ENCODE measurements around the gene TLL1. TPM values are rescaled to one million over a fixed set of nuclear protein-coding genes. Genes with fewer than 3 reads are reported as not detected.

The TLL1 gene
- total RNA-seq, result 3.9 TPM
- polyA plus RNA-seq (ENCODE audit: insufficient read depth in 1 of 8, insufficient read length in 8 of 8, low replicate concordance in 1 of 8), result 1 to 10 TPM; 1.1 to 3.1 (median 2.6) TPM
- long read RNA-seq, donor 1, result 0 reads
- long read RNA-seq, donor 2, result 0 reads
- long read RNA-seq, donor 3, result 0 reads
- long read RNA-seq, donor 4, result 0 reads
- long read RNA-seq, donor 5, result 0 reads
- long read RNA-seq, donor 6, result 0 reads
- long read RNA-seq, donor 7, result 0 reads
- long read RNA-seq, donor 8, result 0 reads
- long read RNA-seq, donor 9, result 0 reads
- long read RNA-seq, donor 10, result 0 reads
- long read RNA-seq, donor 11, result 0 reads

GRCh38 chr4:165872461-165873297, at the start of gene TLL1:
TSS of gene TLL1 (plus strand) at chr4:165873237. CDS start at chr4:165873905, 668 bp downstream.
- H3K27me3 ChIP-seq (ENCODE audit: control insufficient read depth, insufficient read depth, low read length), result peaks cover 37% of the 10 kb centered on the region

GRCh38 chr4:165826166-165826565, 46.9 kb upstream of the TLL1 start:
- Histone ChIP-seq H3K4me1 (ENCODE audit: control insufficient read depth, insufficient read depth, low read length) (no peaks in the 10 kb centered on the region), H3K27me3 (ENCODE audit: control insufficient read depth, insufficient read depth, low read length) (no peaks in the 10 kb centered on the region), H3K27ac (ENCODE audit: low read length) (no peak overlapping the region), H3K9me3 (replicated peaks; ENCODE audit: control insufficient read depth, low read depth, low read length) (no peaks in the 10 kb centered on the region), H3K36me3 (ENCODE audit: control insufficient read depth, insufficient read depth, low read length) (no peaks in the 10 kb centered on the region), H3K4me3 (ENCODE audit: low read length) (no peak overlapping the region)
- no peak for DNase-seq
- no CpG with 5 or more reads among the region's 1 CpG for WGBS (ENCODE audit: insufficient coverage)

More at GRCh38 chr4:165872461-165873297, at the start of gene TLL1:
- Histone ChIP-seq H3K4me1 (ENCODE audit: control insufficient read depth, insufficient read depth, low read length) (peaks cover 23% of the 10 kb centered on the region), H3K9me3 (replicated peaks; ENCODE audit: control insufficient read depth, low read depth, low read length) (no peaks in the 10 kb centered on the region), H3K36me3 (ENCODE audit: control insufficient read depth, insufficient read depth, low read length) (no peaks in the 10 kb centered on the region), H3K4me3 (ENCODE audit: low read length) (peak within 1 kb of the TSS; percentile 62), H3K27ac (ENCODE audit: low read length) (peak within 1 kb of the TSS; percentile 52)
- 2% methylated on average over 9 of the region's 24 CpGs for WGBS (ENCODE audit: insufficient coverage)
- DNase-seq, result peak; percentile 75

- Histone ChIP-seq H3K36me3 (ENCODE audit: control insufficient read depth, insufficient read depth, low read length) (no peaks in the 10 kb centered on the region), H3K27me3 (ENCODE audit: control insufficient read depth, insufficient read depth, low read length) (no peaks in the 10 kb centered on the region), H3K9me3 (replicated peaks; ENCODE audit: control insufficient read depth, low read depth, low read length) (no peaks in the 10 kb centered on the region), H3K27ac (ENCODE audit: low read length) (no peak overlapping the region), H3K4me1 (ENCODE audit: control insufficient read depth, insufficient read depth, low read length) (no peaks in the 10 kb centered on the region), H3K4me3 (ENCODE audit: low read length) (no peak overlapping the region)
- WGBS (ENCODE audit: insufficient coverage), result 44% methylated on average over 1 of the region's 1 CpG
- DNase-seq, result no peak
These were observed 46.0 kb upstream of the TLL1 start for GRCh38 chr4:165827018-165827417.

GRCh38 chr4:165828928-165829327, 44.1 kb upstream of the TLL1 start:
- H3K9me3 ChIP-seq (replicated peaks; ENCODE audit: control insufficient read depth, low read depth, low read length), result no peaks in the 10 kb centered on the region
- no peak for DNase-seq
- H3K36me3 ChIP-seq (ENCODE audit: control insufficient read depth, insufficient read depth, low read length), result no peaks in the 10 kb centered on the region
- no peak overlapping the region for H3K4me3 ChIP-seq (ENCODE audit: low read length)
- no peaks in the 10 kb centered on the region for H3K4me1 ChIP-seq (ENCODE audit: control insufficient read depth, insufficient read depth, low read length)
- no peaks in the 10 kb centered on the region for H3K27me3 ChIP-seq (ENCODE audit: control insufficient read depth, insufficient read depth, low read length)
- H3K27ac ChIP-seq (ENCODE audit: low read length), result no peak overlapping the region
- no CpG with 5 or more reads among the region's 2 CpGs for WGBS (ENCODE audit: insufficient coverage)

GRCh38 chr4:165834116-165834515, 38.9 kb upstream of the TLL1 start:
- Histone ChIP-seq H3K9me3 (replicated peaks; ENCODE audit: control insufficient read depth, low read depth, low read length) (no peaks in the 10 kb centered on the region), H3K4me3 (ENCODE audit: low read length) (no peak overlapping the region), H3K36me3 (ENCODE audit: control insufficient read depth, insufficient read depth, low read length) (no peaks in the 10 kb centered on the region), H3K4me1 (ENCODE audit: control insufficient read depth, insufficient read depth, low read length) (no peaks in the 10 kb centered on the region), H3K27ac (ENCODE audit: low read length) (no peak overlapping the region), H3K27me3 (ENCODE audit: control insufficient read depth, insufficient read depth, low read length) (no peaks in the 10 kb centered on the region)
- no CpG with 5 or more reads among the region's 2 CpGs for WGBS (ENCODE audit: insufficient coverage)
- DNase-seq, result no peak

- H3K4me1 ChIP-seq (ENCODE audit: control insufficient read depth, insufficient read depth, low read length), result no peaks in the 10 kb centered on the region
- H3K27me3 ChIP-seq (ENCODE audit: control insufficient read depth, insufficient read depth, low read length), result no peaks in the 10 kb centered on the region
- no peak overlapping the region for H3K4me3 ChIP-seq (ENCODE audit: low read length)
- WGBS (ENCODE audit: insufficient coverage), result no CpG with 5 or more reads among the region's 1 CpG
- H3K9me3 ChIP-seq (replicated peaks; ENCODE audit: control insufficient read depth, low read depth, low read length), result no peaks in the 10 kb centered on the region
- H3K27ac ChIP-seq (ENCODE audit: low read length), result no peak overlapping the region
- DNase-seq, result peak; percentile 52
- H3K36me3 ChIP-seq (ENCODE audit: control insufficient read depth, insufficient read depth, low read length), result no peaks in the 10 kb centered on the region
These were observed 34.5 kb upstream of the TLL1 start for GRCh38 chr4:165838575-165838974.

- Histone ChIP-seq H3K36me3 (ENCODE audit: control insufficient read depth, insufficient read depth, low read length) (no peaks in the 10 kb centered on the region), H3K9me3 (replicated peaks; ENCODE audit: control insufficient read depth, low read depth, low read length) (no peaks in the 10 kb centered on the region), H3K27me3 (ENCODE audit: control insufficient read depth, insufficient read depth, low read length) (no peaks in the 10 kb centered on the region), H3K4me1 (ENCODE audit: control insufficient read depth, insufficient read depth, low read length) (no peaks in the 10 kb centered on the region), H3K27ac (ENCODE audit: low read length) (peak overlapping the region; percentile 22), H3K4me3 (ENCODE audit: low read length) (no peak overlapping the region)
- peak; percentile 27 for DNase-seq
- no CpG with 5 or more reads among the region's 5 CpGs for WGBS (ENCODE audit: insufficient coverage)
These were observed 33.3 kb upstream of the TLL1 start for GRCh38 chr4:165839615-165840333.

- Histone ChIP-seq H3K4me1 (ENCODE audit: control insufficient read depth, insufficient read depth, low read length) (no peaks in the 10 kb centered on the region), H3K36me3 (ENCODE audit: control insufficient read depth, insufficient read depth, low read length) (no peaks in the 10 kb centered on the region), H3K4me3 (ENCODE audit: low read length) (no peak overlapping the region), H3K27me3 (ENCODE audit: control insufficient read depth, insufficient read depth, low read length) (no peaks in the 10 kb centered on the region), H3K9me3 (replicated peaks; ENCODE audit: control insufficient read depth, low read depth, low read length) (no peaks in the 10 kb centered on the region), H3K27ac (ENCODE audit: low read length) (no peak overlapping the region)
- DNase-seq, result no peak
These were observed 30.4 kb upstream of the TLL1 start for GRCh38 chr4:165842684-165843083.

- Histone ChIP-seq H3K27ac (ENCODE audit: low read length) (no peak overlapping the region), H3K36me3 (ENCODE audit: control insufficient read depth, insufficient read depth, low read length) (no peaks in the 10 kb centered on the region), H3K9me3 (replicated peaks; ENCODE audit: control insufficient read depth, low read depth, low read length) (no peaks in the 10 kb centered on the region), H3K4me1 (ENCODE audit: control insufficient read depth, insufficient read depth, low read length) (no peaks in the 10 kb centered on the region), H3K4me3 (ENCODE audit: low read length) (no peak overlapping the region), H3K27me3 (ENCODE audit: control insufficient read depth, insufficient read depth, low read length) (no peaks in the 10 kb centered on the region)
- no CpG with 5 or more reads among the region's 7 CpGs for WGBS (ENCODE audit: insufficient coverage)
- peak; percentile 63 for DNase-seq
These were observed 28.9 kb upstream of the TLL1 start for GRCh38 chr4:165844161-165844560.

- Histone ChIP-seq H3K27ac (ENCODE audit: low read length) (no peak overlapping the region), H3K36me3 (ENCODE audit: control insufficient read depth, insufficient read depth, low read length) (no peaks in the 10 kb centered on the region), H3K27me3 (ENCODE audit: control insufficient read depth, insufficient read depth, low read length) (no peaks in the 10 kb centered on the region), H3K4me1 (ENCODE audit: control insufficient read depth, insufficient read depth, low read length) (no peaks in the 10 kb centered on the region), H3K4me3 (ENCODE audit: low read length) (no peak overlapping the region), H3K9me3 (replicated peaks; ENCODE audit: control insufficient read depth, low read depth, low read length) (no peaks in the 10 kb centered on the region)
- no peak for DNase-seq
- WGBS (ENCODE audit: insufficient coverage), result no CpG with 5 or more reads among the region's 3 CpGs
These were observed 21.8 kb upstream of the TLL1 start for GRCh38 chr4:165851256-165851655.
